HCT116 (cell line): ENCODE measurements around the gene C10orf90. TPM values are rescaled to one million over a fixed set of nuclear protein-coding genes. Genes with fewer than 3 reads are reported as not detected.

Experiments used
- ATAC-seq: fragments of 200-7000 bp; cut with Tn5 transposase; 2 replicates; pipeline ENCODE4 v1.9.1; 2020; ENCODE audit warnings: mild to moderate bottlenecking, moderate library complexity
- BruUV-seq: library from RNA; stranded (reverse); fragments of 400-500 nt; replicated peaks from 2 replicates; lab custom pipeline; 2021; lab: Mats Ljungman, UMichigan
- CTCF ChIA-PET: fragments of 300-600 bp; sonication (Branson Sonifier 250); formaldehyde crosslinking; loops from one replicate; lab custom pipeline; 2021; ENCODE audit warnings: antibody characterized with exemption; lab: Charles Lee
- POLR2A ChIA-PET: fragments of 300-600, 350-600 bp; sonication (Branson Sonifier 250); formaldehyde crosslinking; loops from one replicate; lab custom pipeline; 2021; ENCODE audit warnings: antibody characterized with exemption; lab: Charles Lee
- RAD21 ChIA-PET, 2 experiments: fragments of 300-600 bp; sonication (Branson Sonifier 250); formaldehyde crosslinking; loops; one replicate each; lab custom pipeline; 2023; ENCODE audit warnings: low total read pairs in 2 of 2; ENCODE audit not compliant: uncharacterized antibody in 2 of 2, unreplicated experiment in 2 of 2, low non-redundant PET in 1 of 2; lab: Charles Lee
- DNase-seq: peaks from one replicate; pipeline ENCODE4 v3.0.0-alpha.2; 2010; ENCODE audit warnings: low read depth, low spot score
- H2AFZ ChIP-seq: fragments of 200-600 bp; shearing (Covaris generic), sonication (generic); 2 replicates; pipeline ENCODE4 v1.6.1; 2017; ENCODE audit warnings: low read depth, mixed run types, mixed read lengths, antibody characterized with exemption, low read length; ENCODE audit not compliant: poor library complexity, severe bottlenecking
- H3K27ac ChIP-seq: 2 replicates; pipeline ENCODE4 v1.5.1; 2012; ENCODE audit warnings: low read depth, low read length
- H3K27me3 ChIP-seq: fragments of 200-600 bp; sonication (generic); 2 replicates; pipeline ENCODE4 v1.6.1; 2016; ENCODE audit warnings: mixed run types, low read length, mixed read lengths; ENCODE audit not compliant: insufficient read depth
- H3K36me3 ChIP-seq, 2 experiments: fragments of 200-500 bp in 1 of 2; fragments of 200-600 bp in 1 of 2; sonication (Bioruptor generic) in 1 of 2; sonication (generic) in 1 of 2; 2 replicates each; pipeline versions ENCODE4 v1.5.1 to v1.6.1; 2014 to 2016; ENCODE audit warnings: low read length in 2 of 2, inconsistent platforms in 1 of 2, mixed read lengths in 1 of 2, mixed run types in 1 of 2; ENCODE audit not compliant: insufficient read depth in 2 of 2, control insufficient read depth in 1 of 2
- H3K4me1 ChIP-seq, 2 experiments: fragments of 200-600 bp in 1 of 2; sonication (generic) in 1 of 2; 2 replicates each; pipeline versions ENCODE4 v1.5.1 to v1.6.1; 2012 to 2017; ENCODE audit warnings: low read length in 2 of 2, inconsistent platforms in 1 of 2, mild to moderate bottlenecking in 1 of 2, mixed read lengths in 1 of 2, mixed run types in 1 of 2, moderate library complexity in 1 of 2; ENCODE audit not compliant: insufficient read depth in 2 of 2, control insufficient read depth in 1 of 2
- H3K4me2 ChIP-seq: fragments of 200-600 bp; sonication (generic); 2 replicates; pipeline ENCODE4 v1.6.1; 2017; ENCODE audit warnings: mixed run types, low read length, mixed read lengths
- H3K4me3 ChIP-seq, 2 experiments: fragments of 200-600 bp in 1 of 2; sonication (generic) in 1 of 2; replicated peaks in 1 of 2; 2 replicates each; pipeline ENCODE4 v1.5.1; 2011 to 2016; ENCODE audit warnings: low read length in 2 of 2, control low read depth in 1 of 2, low read depth in 1 of 2, mild to moderate bottlenecking in 1 of 2, mixed read lengths in 1 of 2, mixed run types in 1 of 2
- H3K79me2 ChIP-seq: fragments of 200-600 bp; sonication (generic); 2 replicates; pipeline ENCODE4 v1.6.1; 2017; ENCODE audit warnings: mild to moderate bottlenecking, mixed run types, low read length, moderate library complexity, mixed read lengths; ENCODE audit not compliant: insufficient read depth
- H3K9ac ChIP-seq: fragments of 200-600 bp; sonication (generic); 2 replicates; pipeline ENCODE4 v1.6.1; 2016; ENCODE audit warnings: low read length, mixed read lengths
- H3K9me2 ChIP-seq: fragments of 200-600 bp; sonication (generic), shearing (Covaris generic); 2 replicates; pipeline ENCODE4 v1.6.1; 2017; ENCODE audit warnings: mixed run types, mild to moderate bottlenecking, moderate library complexity; ENCODE audit not compliant: insufficient read depth
- H3K9me3 ChIP-seq, 2 experiments: fragments of 200-500 bp in 1 of 2; fragments of 200-600 bp in 1 of 2; sonication (Bioruptor generic) in 1 of 2; sonication (generic) in 1 of 2; 2 replicates each; pipeline ENCODE4 v1.6.1; 2014 to 2017; ENCODE audit warnings: low read length in 2 of 2, mixed read lengths in 2 of 2, inconsistent platforms in 1 of 2, low read depth in 1 of 2, mild to moderate bottlenecking in 1 of 2, mixed run types in 1 of 2, moderate library complexity in 1 of 2; ENCODE audit not compliant: control insufficient read depth in 1 of 2, insufficient read depth in 1 of 2
- H4K20me1 ChIP-seq: fragments of 200-600 bp; sonication (generic), shearing (Covaris generic); 2 replicates; pipeline ENCODE4 v1.6.1; 2017; ENCODE audit warnings: mixed run types, mild to moderate bottlenecking, moderate library complexity; ENCODE audit not compliant: insufficient read depth
- CTCF ChIP-seq, 3 experiments: fragments of 200-600 bp in 1 of 3; sonication (generic) in 1 of 3; IDR thresholded peaks in 2 of 3; conservative IDR thresholded peaks in 1 of 3; 2 replicates each; pipeline ENCODE4 v1.5.1; 2012 to 2017; ENCODE audit warnings: low read depth in 2 of 3, low read length in 2 of 3, antibody characterized with exemption in 1 of 3, borderline replicate concordance in 1 of 3, control low read depth in 1 of 3, mild to moderate bottlenecking in 1 of 3, mixed read lengths in 1 of 3, mixed run types in 1 of 3, moderate library complexity in 1 of 3; ENCODE audit not compliant: insufficient read depth in 1 of 3
- EGR1 ChIP-seq: IDR thresholded peaks from 2 replicates; pipeline ENCODE4 v1.6.1; 2012; ENCODE audit warnings: low read depth
- ELF1 ChIP-seq: IDR thresholded peaks from 2 replicates; pipeline ENCODE4 v1.6.1; 2012; ENCODE audit warnings: low read depth, borderline replicate concordance
- EZH2 ChIP-seq: fragments of 200-600 bp; sonication (generic); IDR thresholded peaks from 2 replicates; pipeline ENCODE4 v1.6.1; 2017; ENCODE audit warnings: antibody characterized with exemption, mixed run types
- JUND ChIP-seq: IDR thresholded peaks from 2 replicates; pipeline ENCODE4 v1.6.1; 2012
- MAX ChIP-seq: IDR thresholded peaks from 2 replicates; pipeline ENCODE4 v1.6.1; 2012
- REST ChIP-seq: IDR thresholded peaks from 2 replicates; pipeline ENCODE4 v1.6.1; 2012; ENCODE audit warnings: low read depth
- SIN3A ChIP-seq: IDR thresholded peaks from 2 replicates; pipeline ENCODE4 v1.6.1; 2012; ENCODE audit warnings: low read depth
- SP1 ChIP-seq: IDR thresholded peaks from 2 replicates; pipeline ENCODE4 v1.6.1; 2012; ENCODE audit warnings: low read depth
- TCF7L2 ChIP-seq: IDR thresholded peaks from 2 replicates; pipeline ENCODE4 v1.7.0; 2011; ENCODE audit warnings: borderline replicate concordance, inconsistent platforms; ENCODE audit not compliant: insufficient read depth, insufficient read length; ENCODE audit errors: extremely low read depth
- ZBTB33 ChIP-seq: IDR thresholded peaks from 2 replicates; pipeline ENCODE4 v1.6.1; 2011; ENCODE audit warnings: mild to moderate bottlenecking, low read length, moderate library complexity; ENCODE audit not compliant: insufficient replicate concordance; ENCODE audit errors: extremely low read depth
- ZFX ChIP-seq: fragments of 450-650 bp; IDR thresholded peaks from 2 replicates; pipeline ENCODE4 v1.6.1; 2017
- ZNF274 ChIP-seq: fragments of 200-500 bp; sonication (Bioruptor generic); IDR thresholded peaks from 2 replicates; pipeline ENCODE4 v1.6.1; 2014; ENCODE audit warnings: mild to moderate bottlenecking, low read depth, low read length, inconsistent platforms
- intact Hi-C: fragments of 100-400 bp; cut with micrococcal nuclease; formaldehyde crosslinking; loops from 2 replicates; pipeline ENCODE4 v1.10.0; 2022
- total RNA-seq: library from RNA; stranded (reverse); gene quantifications from one replicate; pipeline ENCODE4 v1.2.1, GENCODE V29; 2021; ENCODE audit not compliant: unreplicated experiment

Gene C10orf90
- total RNA-seq, 1 experiment from 2014 or later: not detected

GRCh38 chr10:126659750-126660149 is 10.7 kb downstream of the C10orf90 start (continued):
- TF ChIP-seq REST (no peak), ELF1 (no peak), ZNF274 (no peak), SP1 (no peak)

- DNase-seq (no peak), ATAC-seq (no peak)
- no peaks in the 10 kb centered on the region for H3K36me3 ChIP-seq
- POLR2A ChIA-PET: no interaction called here
- intact Hi-C loops: no loop called here
- H3K4me2 ChIP-seq: no peak overlapping the region
- no peaks in the 10 kb centered on the region for H3K79me2 ChIP-seq
- H3K27me3 ChIP-seq: peaks cover 57% of the 10 kb centered on the region; the same call in 1 of the 2 replicates
- H4K20me1 ChIP-seq: no peaks in the 10 kb centered on the region
- RAD21 ChIA-PET: no interaction called here
- H3K27ac ChIP-seq: no peak overlapping the region
- CTCF ChIA-PET: no interaction called here
- no peaks in the 10 kb centered on the region for H3K9me3 ChIP-seq
- H3K4me3 ChIP-seq: no peak overlapping the region
- no peaks in the 10 kb centered on the region for H3K9me2 ChIP-seq
- no TSS peak for BruUV-seq
- no peak overlapping the region for H3K9ac ChIP-seq
- no peak overlapping the region for H2AFZ ChIP-seq
- no peaks in the 10 kb centered on the region for H3K4me1 ChIP-seq
- TF ChIP-seq TCF7L2: no peak
- TF ChIP-seq CTCF (IDR thresholded peaks at IDR 0.05 in 2 of 3, conservative IDR thresholded peaks at IDR 0.05 in 1 of 3; ENCODE audit: borderline replicate concordance in 1 of 3, insufficient read depth in 1 of 3, low read depth in 2 of 3, low read length in 2 of 3): no peak
- TF ChIP-seq REST: no peak
- TF ChIP-seq SIN3A: no peak
- no peak for TF ChIP-seq EZH2
- TF ChIP-seq EGR1: no peak
- no peak for TF ChIP-seq ZFX
- no peak for TF ChIP-seq MAX
- no peak for TF ChIP-seq JUND
- TF ChIP-seq ZBTB33: no peak
These were observed 11.6 kb downstream of the C10orf90 start for GRCh38 chr10:126658928-126659327.
